Mesenchymal stem cell (in vitro differentiated cells and primary cell): ENCODE results near the gene REXO4.

Experiments used
- DNase-seq: peaks from one replicate; pipeline ENCODE4 v3.0.0-alpha.2; 2013
- H2AFZ ChIP-seq: one replicate; pipeline ENCODE4 v1.6.1; 2013; ENCODE audit warnings: low read depth, mild to moderate bottlenecking, control low read depth, inconsistent platforms, low read length, moderate library complexity
- H2AK5ac ChIP-seq: 2 replicates; pipeline ENCODE4 v1.6.1; 2013; ENCODE audit warnings: low read length, moderate library complexity, mild to moderate bottlenecking, inconsistent platforms; ENCODE audit not compliant: severe bottlenecking
- H2BK120ac ChIP-seq: one replicate; pipeline ENCODE4 v1.6.1; 2013; ENCODE audit warnings: low read depth, mild to moderate bottlenecking, inconsistent platforms, low read length, moderate library complexity
- H2BK12ac ChIP-seq, 2 experiments: one replicate each; pipeline ENCODE4 v1.6.1; 2013; ENCODE audit warnings: inconsistent platforms in 2 of 2, low read length in 2 of 2, mild to moderate bottlenecking in 2 of 2, moderate library complexity in 2 of 2, control low read depth in 1 of 2
- H2BK15ac ChIP-seq: one replicate; pipeline ENCODE4 v1.6.1; 2013; ENCODE audit warnings: mild to moderate bottlenecking, low read depth, inconsistent platforms; ENCODE audit not compliant: poor library complexity, severe bottlenecking
- H2BK5ac ChIP-seq: 2 replicates; pipeline ENCODE4 v1.6.1; 2013; ENCODE audit warnings: low read depth, mild to moderate bottlenecking, low read length, control low read depth, inconsistent platforms; ENCODE audit not compliant: poor library complexity, severe bottlenecking
- H3K14ac ChIP-seq, 2 experiments: one replicate each; pipeline ENCODE4 v1.6.1; 2013; ENCODE audit warnings: inconsistent platforms in 2 of 2, low read length in 2 of 2, control low read depth in 1 of 2, mild to moderate bottlenecking in 1 of 2, moderate library complexity in 1 of 2
- H3K18ac ChIP-seq, 2 experiments: one replicate each; pipeline ENCODE4 v1.6.1; 2013; ENCODE audit warnings: inconsistent platforms in 2 of 2, low read length in 2 of 2, control low read depth in 1 of 2, low read depth in 1 of 2, mild to moderate bottlenecking in 1 of 2
- H3K23ac ChIP-seq, 2 experiments: one replicate each; pipeline ENCODE4 v1.6.1; 2013; ENCODE audit warnings: inconsistent platforms in 2 of 2, low read length in 2 of 2, mild to moderate bottlenecking in 2 of 2, moderate library complexity in 2 of 2, control low read depth in 1 of 2
- H3K27ac ChIP-seq: 2 replicates; pipeline ENCODE4 v1.5.1; 2013; ENCODE audit warnings: mild to moderate bottlenecking, moderate library complexity, low read length, control low read depth, inconsistent platforms; ENCODE audit not compliant: poor library complexity, severe bottlenecking
- H3K27me3 ChIP-seq, 2 experiments: 2 replicates each; pipeline versions ENCODE4 v1.6.1 to v1.7.0; 2013; ENCODE audit warnings: low read length in 2 of 2, mild to moderate bottlenecking in 2 of 2, moderate library complexity in 2 of 2, control low read depth in 1 of 2, inconsistent platforms in 1 of 2; ENCODE audit not compliant: control insufficient read depth in 1 of 2, insufficient read depth in 1 of 2
- H3K36me3 ChIP-seq, 2 experiments: 2 replicates each; pipeline versions ENCODE4 v1.6.1 to v1.7.0; 2013; ENCODE audit warnings: low read length in 2 of 2, control low read depth in 1 of 2, inconsistent platforms in 1 of 2, low read depth in 1 of 2, mild to moderate bottlenecking in 1 of 2; ENCODE audit not compliant: insufficient read depth in 2 of 2, control insufficient read depth in 1 of 2
- H3K4ac ChIP-seq, 2 experiments: one replicate each; pipeline ENCODE4 v1.6.1; 2013; ENCODE audit warnings: inconsistent platforms in 2 of 2, low read length in 2 of 2, mild to moderate bottlenecking in 2 of 2, moderate library complexity in 2 of 2, control low read depth in 1 of 2, low read depth in 1 of 2
- H3K4me1 ChIP-seq: 2 replicates; pipeline ENCODE4 v1.6.1; 2013; ENCODE audit warnings: low read depth, low read length, control low read depth; ENCODE audit not compliant: control insufficient read depth, insufficient read depth
- H3K4me2 ChIP-seq: 2 replicates; pipeline ENCODE4 v1.6.1; 2013; ENCODE audit warnings: low read length, mild to moderate bottlenecking, inconsistent platforms; ENCODE audit not compliant: poor library complexity, severe bottlenecking
- H3K4me3 ChIP-seq, 2 experiments: 2 replicates each; pipeline versions ENCODE4 v1.5.1 to v1.7.0; 2013; ENCODE audit warnings: low read length in 2 of 2, mild to moderate bottlenecking in 2 of 2, control low read depth in 1 of 2, low read depth in 1 of 2; ENCODE audit not compliant: insufficient read depth in 1 of 2
- H3K79me1 ChIP-seq: replicated peaks from 2 replicates; pipeline ENCODE4 v1.6.1; 2013; ENCODE audit warnings: mild to moderate bottlenecking, control low read depth, low read length, inconsistent platforms; ENCODE audit not compliant: poor library complexity, severe bottlenecking
- H3K9ac ChIP-seq: 2 replicates; pipeline ENCODE4 v1.7.0; 2013; ENCODE audit warnings: mild to moderate bottlenecking, low read length, moderate library complexity
- H3K9me3 ChIP-seq: 2 replicates; pipeline ENCODE4 v1.7.0; 2013; ENCODE audit warnings: mild to moderate bottlenecking, low read length; ENCODE audit not compliant: control insufficient read depth
- H4K8ac ChIP-seq: one replicate; pipeline ENCODE4 v1.6.1; 2013; ENCODE audit warnings: inconsistent platforms, mild to moderate bottlenecking, low read length, moderate library complexity
- H4K91ac ChIP-seq: one replicate; pipeline ENCODE4 v1.6.1; 2013; ENCODE audit warnings: mild to moderate bottlenecking, low read length, inconsistent platforms
- WGBS: methylation state at CpG from one replicate; pipeline ENCODE4 v1.1.7; 2013; ENCODE audit warnings: mixed read lengths; 5-methylcytosine and 5-hydroxymethylcytosine counted together

The REXO4 gene

GRCh38 chr9:133390713-133391112 lies 27.1 kb downstream of the REXO4 start:
- Histone ChIP-seq H3K23ac (no peak overlapping the region), H3K9ac (no peak overlapping the region), H4K91ac (no peak overlapping the region), H2BK120ac (no peak overlapping the region), H3K36me3 (no peaks in the 10 kb centered on the region), H3K27ac (no peak overlapping the region), H2BK15ac (no peak overlapping the region), H3K4me2 (no peak overlapping the region), H4K8ac (no peak overlapping the region), H3K9me3 (no peaks in the 10 kb centered on the region), H3K14ac (no peak overlapping the region), H2BK5ac (no peak overlapping the region), H3K4ac (no peak overlapping the region), H2AFZ (no peak overlapping the region), H3K79me1 (no peaks in the 10 kb centered on the region), H3K4me1 (no peaks in the 10 kb centered on the region), H2BK12ac (no peak overlapping the region), H3K27me3 (peaks cover 24 to 37% of the 10 kb centered on the region in 2 experiments), H2AK5ac (no peak overlapping the region), H3K18ac (no peak overlapping the region), H3K4me3 (no peak overlapping the region)
- 77% methylated on average over 7 of the region's 7 CpGs for WGBS
- no peak for DNase-seq

DNA sequence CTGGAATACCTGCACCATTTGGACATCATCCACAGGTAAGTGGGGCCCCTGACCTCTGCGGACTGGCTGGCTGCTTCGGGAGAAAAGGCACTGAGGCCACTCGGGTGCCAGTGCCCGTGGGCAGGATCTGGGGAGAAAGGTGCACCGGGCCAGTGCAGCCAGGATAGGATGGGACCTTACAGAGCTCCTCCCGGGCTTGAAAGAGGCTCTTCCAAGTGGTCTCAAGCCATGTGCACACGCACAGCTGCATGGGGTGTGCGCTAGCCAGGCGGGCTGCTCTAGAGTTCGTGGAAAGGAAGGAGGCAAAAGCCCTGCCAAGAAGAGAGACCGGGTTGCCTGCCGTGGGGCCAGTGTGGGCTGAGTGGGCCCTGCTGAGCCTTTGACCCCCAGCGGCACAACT lies 28.2 kb downstream of the REXO4 start:
- WGBS, result 88% methylated on average over 11 of the region's 13 CpGs
- Histone ChIP-seq H2AFZ (no peak overlapping the region), H4K91ac (no peak overlapping the region)

GRCh38 chr9:133389025-133389557 lies 28.7 kb downstream of the REXO4 start:
- H3K23ac ChIP-seq, result no peak overlapping the region
- H2BK15ac ChIP-seq, result no peak overlapping the region
- peaks cover 8 to 22% of the 10 kb centered on the region in 2 experiments for H3K27me3 ChIP-seq
- no peak overlapping the region for H2BK120ac ChIP-seq
- no peak overlapping the region for H3K14ac ChIP-seq
- no peak overlapping the region for H3K9ac ChIP-seq
- H4K8ac ChIP-seq, result no peak overlapping the region
- no peaks in the 10 kb centered on the region for H3K36me3 ChIP-seq
- H2AK5ac ChIP-seq, result no peak overlapping the region
- no peak overlapping the region for H3K4me2 ChIP-seq
- H2BK5ac ChIP-seq, result no peak overlapping the region
- no peak overlapping the region for H2BK12ac ChIP-seq
- no peaks in the 10 kb centered on the region for H3K9me3 ChIP-seq
- H3K4me1 ChIP-seq, result no peaks in the 10 kb centered on the region
- no peak overlapping the region for H3K4ac ChIP-seq
- H2AFZ ChIP-seq, result no peak overlapping the region
- H3K4me3 ChIP-seq, result no peak overlapping the region
- H3K79me1 ChIP-seq, result no peaks in the 10 kb centered on the region
- H3K27ac ChIP-seq, result no peak overlapping the region
- H4K91ac ChIP-seq, result no peak overlapping the region
- H3K18ac ChIP-seq, result no peak overlapping the region
- no peak for DNase-seq
- WGBS, result 94% methylated on average over 12 of the region's 12 CpGs

More for the DNA sequence above, 28.2 kb downstream of the REXO4 start:
- Histone ChIP-seq H3K9me3 (no peaks in the 10 kb centered on the region), H2BK5ac (no peak overlapping the region), H3K4ac (no peak overlapping the region), H3K4me3 (no peak overlapping the region), H2BK12ac (no peak overlapping the region), H3K18ac (no peak overlapping the region), H3K27ac (no peak overlapping the region), H3K27me3 (peaks cover 13 to 26% of the 10 kb centered on the region in 2 experiments), H3K9ac (no peak overlapping the region), H3K79me1 (no peaks in the 10 kb centered on the region), H2BK15ac (no peak overlapping the region), H3K36me3 (no peaks in the 10 kb centered on the region), H3K4me2 (no peak overlapping the region), H4K8ac (no peak overlapping the region), H3K14ac (no peak overlapping the region), H2BK120ac (no peak overlapping the region), H2AK5ac (no peak overlapping the region), H3K23ac (no peak overlapping the region), H3K4me1 (no peaks in the 10 kb centered on the region)
- no peak for DNase-seq

DNA sequence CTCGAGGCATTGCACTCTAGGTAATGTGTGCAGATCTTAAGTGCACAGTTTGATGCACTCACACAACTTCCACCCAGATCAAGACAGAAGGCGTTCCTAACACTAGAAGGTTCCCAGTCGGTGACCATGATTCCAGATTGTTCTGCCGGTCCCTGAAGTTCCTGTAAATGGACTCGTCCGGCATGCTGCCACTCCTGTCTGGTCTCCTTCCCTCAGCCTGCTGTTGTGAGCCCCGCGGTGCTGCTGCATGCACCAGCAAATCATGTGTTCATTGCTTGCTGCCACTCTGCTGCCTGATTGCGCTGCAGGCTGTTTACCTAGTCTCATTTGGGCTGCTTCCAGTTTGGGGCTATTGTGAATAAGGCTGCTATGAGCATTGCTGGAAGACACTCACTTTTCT lies 30.1 kb downstream of the REXO4 start:
- H2BK12ac ChIP-seq, result no peak overlapping the region
- H3K27me3 ChIP-seq, result peaks cover 0 to 15% of the 10 kb centered on the region in 2 experiments
- peak overlapping the region in 1 of 2 experiments; percentile 61 for H3K23ac ChIP-seq
- no peak overlapping the region for H2AFZ ChIP-seq
- 85% methylated on average over 9 of the region's 9 CpGs for WGBS
- no peaks in the 10 kb centered on the region for H3K36me3 ChIP-seq
- no peak overlapping the region for H3K4ac ChIP-seq
- H3K4me2 ChIP-seq, result no peak overlapping the region
- no peak overlapping the region for H2AK5ac ChIP-seq
- H3K79me1 ChIP-seq, result no peaks in the 10 kb centered on the region
- H2BK5ac ChIP-seq, result no peak overlapping the region
- H4K8ac ChIP-seq, result no peak overlapping the region
- no peak for DNase-seq
- H3K18ac ChIP-seq, result no peak overlapping the region
- H3K4me3 ChIP-seq, result no peak overlapping the region
- no peak overlapping the region for H3K14ac ChIP-seq
- no peak overlapping the region for H3K9ac ChIP-seq
- H2BK120ac ChIP-seq, result no peak overlapping the region
- H3K4me1 ChIP-seq, result no peaks in the 10 kb centered on the region
- no peak overlapping the region for H2BK15ac ChIP-seq
- H4K91ac ChIP-seq, result no peak overlapping the region
- no peak overlapping the region for H3K27ac ChIP-seq
- H3K9me3 ChIP-seq, result no peaks in the 10 kb centered on the region
